ENCODE data around the gene TMEM260. TPM values are rescaled to one million over a fixed set of nuclear protein-coding genes. Genes with fewer than 3 reads are reported as not detected.
"Not testable (repeated sequence)": the region's sequence is repeated elsewhere in the genome, so short reads cannot be mapped to it uniquely, and the experiment has no call there.

Gene TMEM260
- total RNA-seq, 2 experiments from 2014 or later, result 10.4 to 11.1 TPM

DNA sequence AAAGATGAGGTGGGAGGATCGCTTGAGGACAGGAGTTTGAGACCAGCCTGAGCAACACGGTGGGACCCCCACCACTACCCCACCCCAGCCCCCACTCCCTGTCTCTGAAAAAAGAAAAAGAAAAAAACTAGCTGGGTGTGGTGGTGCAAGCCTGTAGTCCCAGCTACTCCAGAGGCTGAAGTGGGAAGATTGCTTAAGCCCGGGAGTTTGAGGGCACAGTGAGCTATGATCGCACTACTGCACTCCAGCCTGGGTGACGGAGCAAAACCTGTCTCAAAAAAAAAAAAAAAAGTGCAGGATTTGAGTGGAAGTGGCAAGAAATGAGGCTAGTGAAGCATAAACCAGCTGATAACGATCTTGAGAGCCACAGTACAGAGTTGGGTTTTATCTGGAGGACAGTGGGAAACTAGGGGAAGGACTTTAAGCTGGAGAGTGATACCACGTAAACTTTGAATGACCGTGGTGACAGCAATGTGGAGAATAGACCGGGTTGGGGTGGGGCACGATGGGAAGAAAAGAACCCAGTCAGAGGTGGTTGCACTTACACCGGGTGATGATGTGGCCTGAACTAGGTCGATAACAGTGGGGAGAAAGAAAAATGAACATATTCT is 85.3 kb downstream of the TMEM260 start:
- ChIA-PET CTCF (no interaction called here), POLR2A (no interaction called here)

- ChIA-PET POLR2A (no interaction called here), CTCF (no interaction called here)
These were observed 86.7 kb downstream of the TMEM260 start for GRCh38 chr14:56666294-56666693.

- ChIA-PET POLR2A (no interaction called here), CTCF (no interaction called here)
These were observed 87.1 kb downstream of the TMEM260 start for GRCh38 chr14:56666716-56667115.

DNA sequence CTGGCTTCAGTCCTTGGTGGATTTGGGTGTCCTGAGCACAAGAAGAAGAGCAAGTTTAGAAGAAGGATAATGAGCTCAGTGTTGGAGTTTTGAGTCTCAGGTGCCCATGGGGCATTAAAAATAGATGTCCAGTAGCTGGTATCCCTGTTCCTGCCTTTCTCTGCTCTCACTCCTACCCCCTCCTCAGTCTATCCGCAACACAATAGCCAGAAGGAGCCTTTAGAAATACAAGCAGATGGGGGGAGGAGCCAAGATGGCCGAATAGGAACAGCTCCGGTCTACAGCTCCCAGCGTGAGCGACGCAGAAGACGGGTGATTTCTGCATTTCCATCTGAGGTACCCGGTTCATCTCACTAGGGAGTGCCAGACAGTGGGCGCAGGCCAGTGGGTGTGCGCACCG is 87.7 kb downstream of the TMEM260 start:
- CTCF ChIA-PET, POLR2A ChIA-PET: not testable (repeated sequence)

DNA sequence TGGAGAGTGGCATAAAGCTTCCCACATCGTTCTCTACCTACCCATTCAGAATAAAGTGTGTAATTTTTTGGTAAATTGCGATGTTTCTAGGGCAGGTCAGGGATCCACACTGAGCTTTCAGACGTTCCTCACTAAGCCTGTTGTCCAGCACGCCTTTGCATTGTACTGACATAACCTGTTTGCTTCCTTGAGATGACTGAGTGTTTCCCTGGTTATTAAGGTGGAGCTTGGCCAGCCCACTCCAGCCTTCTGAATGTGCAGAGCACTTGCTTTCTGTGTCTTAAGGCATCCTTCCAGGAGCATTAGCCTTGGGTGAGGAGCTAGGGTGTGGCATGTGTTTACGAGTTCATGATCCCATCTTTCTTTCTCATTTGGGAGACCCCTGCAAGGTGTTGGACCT is 96.4 kb downstream of the TMEM260 start:
- ChIA-PET POLR2A (no interaction called here), CTCF (no interaction called here)

- CTCF ChIA-PET, result no interaction called here
- POLR2A ChIA-PET, result no interaction called here
These were observed 99.2 kb downstream of the TMEM260 start for GRCh38 chr14:56678838-56679237.

GRCh38 chr14:56686416-56686815 is 106.8 kb downstream of the TMEM260 start:
- ChIA-PET POLR2A (no interaction called here), CTCF (no interaction called here)

GRCh38 chr14:56687123-56687522 is 107.5 kb downstream of the TMEM260 start:
- ChIA-PET CTCF (no interaction called here), POLR2A (no interaction called here)

GRCh38 chr14:56694609-56695008 is 115.0 kb downstream of the TMEM260 start:
- ChIA-PET CTCF (no interaction called here), POLR2A (interaction anchor here (0.6 kb wide), 1 partner anchor 1016 kb away, joined by 7 read pairs; no protein-coding TSS in a partner anchor)

DNA sequence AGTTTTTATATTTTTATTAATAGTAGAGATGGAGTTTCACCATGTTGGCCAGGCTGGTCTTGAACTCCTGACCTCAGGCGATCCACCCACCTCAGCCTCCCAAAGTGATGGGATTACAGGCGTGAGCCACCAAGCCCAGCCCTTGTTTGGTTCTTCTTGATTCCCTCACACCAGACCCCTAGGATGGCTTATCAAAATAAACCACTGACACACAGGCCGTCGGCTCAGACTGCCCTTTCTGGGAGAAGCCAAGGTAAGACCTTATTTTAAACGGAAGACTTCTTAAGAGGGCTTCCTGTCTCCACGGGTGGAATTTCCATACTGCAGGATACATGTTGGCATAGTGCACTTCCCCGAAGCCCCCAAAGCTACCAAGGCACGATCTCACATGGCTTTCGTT is 115.6 kb downstream of the TMEM260 start:
- CTCF ChIA-PET, result not testable (repeated sequence)
- POLR2A ChIA-PET, result interaction anchor here (0.6 kb wide), 1 partner anchor 1017 kb away, joined by 7 read pairs; no protein-coding TSS in a partner anchor

Other genes with a start within 250 kb of the TMEM260 start
- not detected for gene OTX2, start 230.7 kb downstream of the TMEM260 start, total RNA-seq

All from activated CD8-positive, alpha-beta memory T cell treated with anti-CD3 and anti-CD28 coated beads for 36 hours (primary cell).